KBM-7 (cell line): ENCODE measurements around the gene MPPE1.
A peak's percentile ranks its signal among the peaks of the same experiment; 100 is the strongest.
"Not testable (repeated sequence)": the region's sequence is repeated elsewhere in the genome, so short reads cannot be mapped to it uniquely, and the experiment has no call there.

ENCODE experiments used
- DNase-seq: peaks from one replicate; pipeline ENCODE4 v3.0.0-alpha.2; 2015
- in situ Hi-C: fragments of 300-500 bp; cut with MboI; formaldehyde crosslinking; loops from 2 replicates; pipeline ENCODE4 v1.14.3; 2020; ENCODE audit warnings: low sequenced_read_pairs, low pct_unique_long_range_greater_than_20kb, mixed read lengths

MPPE1 gene

GRCh38 chr18:11908182-11909060 is at the start of gene MPPE1:
MPPE1 (minus strand) TSS chr18:11908317; CDS start chr18:11897264, 11,053 bp downstream.
- peak; percentile 94 for DNase-seq
- in situ Hi-C loops = no loop called here

- in situ Hi-C loops = no loop called here
- DNase-seq = no peak
Measured at GRCh38 chr18:11957636-11958035, 49.5 kb upstream of the MPPE1 start.

GRCh38 chr18:11956371-11957308 is 48.5 kb upstream of the MPPE1 start:
- no peak for DNase-seq
- in situ Hi-C loops = no loop called here

GRCh38 chr18:11955239-11956029 is 47.3 kb upstream of the MPPE1 start:
- in situ Hi-C loops = no loop called here
- DNase-seq = peak; percentile 49

DNA sequence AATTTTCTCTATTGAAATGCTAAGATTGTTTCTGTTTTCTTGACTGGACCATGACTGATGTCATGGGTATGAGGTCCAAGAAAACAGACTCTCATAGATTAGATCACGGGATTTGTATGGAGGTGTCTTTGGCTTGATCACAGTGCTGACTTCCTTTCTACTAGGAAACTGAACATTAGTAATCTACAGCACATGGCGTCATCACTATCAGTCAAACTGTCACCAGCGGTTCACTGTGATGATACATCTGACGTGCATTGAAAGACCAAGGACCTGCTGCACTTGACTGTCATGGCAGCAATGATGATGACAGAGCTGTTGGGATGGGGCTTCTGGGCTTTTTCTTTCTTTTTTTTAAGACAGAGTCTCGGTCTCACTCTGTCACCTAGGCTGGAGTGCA is 45.0 kb upstream of the MPPE1 start:
- in situ Hi-C loops = no loop called here
- no peak for DNase-seq

DNA sequence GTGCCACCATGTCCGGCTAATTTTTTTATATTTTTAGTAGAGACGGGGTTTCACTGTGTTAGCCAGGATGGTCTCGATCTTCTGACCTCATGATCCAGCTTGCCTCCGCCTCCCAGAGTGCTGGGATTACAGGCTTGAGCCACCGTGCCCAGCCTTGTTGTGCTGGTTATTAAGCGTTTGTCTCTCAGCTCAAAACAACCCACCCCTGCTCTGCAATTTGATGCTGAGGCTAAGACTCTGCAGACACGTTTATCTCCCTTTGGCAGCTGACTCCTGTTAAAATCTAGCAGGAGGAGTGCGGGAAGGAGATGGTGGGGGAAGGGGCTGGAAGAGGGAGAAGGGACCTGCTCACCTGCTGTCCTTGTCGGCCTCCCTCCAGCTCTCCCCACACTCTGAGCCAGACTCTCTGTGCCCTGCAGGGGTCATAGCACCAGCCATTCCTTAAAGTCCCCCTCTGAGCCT is 43.3 kb upstream of the MPPE1 start:
- no peak for DNase-seq

DNA sequence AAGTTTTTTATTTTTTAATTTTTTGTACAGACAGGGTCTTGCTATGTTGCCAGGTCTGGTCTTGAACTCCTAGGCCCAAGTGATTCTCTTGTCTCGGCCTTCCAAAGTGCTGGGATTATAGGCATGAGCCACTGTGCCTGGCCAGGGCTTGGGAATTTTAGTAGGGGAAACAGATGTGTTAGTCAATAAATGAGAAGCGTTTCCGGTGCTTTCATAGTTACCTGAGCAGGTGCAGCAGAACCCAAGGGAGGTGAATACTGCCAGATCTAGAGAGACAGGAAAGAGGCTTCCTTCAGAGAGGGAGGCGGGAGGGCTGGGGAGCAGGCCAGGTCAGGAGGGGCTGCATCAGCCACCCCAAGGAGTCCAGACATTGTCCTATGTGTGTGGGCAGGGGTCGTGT is 42.7 kb upstream of the MPPE1 start:
- in situ Hi-C loops = no loop called here
- DNase-seq = no peak

More for the DNA sequence above, 43.3 kb upstream of the MPPE1 start:
- in situ Hi-C loops = no loop called here

GRCh38 chr18:11948852-11949523 is 40.9 kb upstream of the MPPE1 start:
- DNase-seq = no peak
- in situ Hi-C loops = no loop called here

GRCh38 chr18:11947214-11948191 is 39.4 kb upstream of the MPPE1 start:
- in situ Hi-C loops = no loop called here
- peak; percentile 95 for DNase-seq

DNA sequence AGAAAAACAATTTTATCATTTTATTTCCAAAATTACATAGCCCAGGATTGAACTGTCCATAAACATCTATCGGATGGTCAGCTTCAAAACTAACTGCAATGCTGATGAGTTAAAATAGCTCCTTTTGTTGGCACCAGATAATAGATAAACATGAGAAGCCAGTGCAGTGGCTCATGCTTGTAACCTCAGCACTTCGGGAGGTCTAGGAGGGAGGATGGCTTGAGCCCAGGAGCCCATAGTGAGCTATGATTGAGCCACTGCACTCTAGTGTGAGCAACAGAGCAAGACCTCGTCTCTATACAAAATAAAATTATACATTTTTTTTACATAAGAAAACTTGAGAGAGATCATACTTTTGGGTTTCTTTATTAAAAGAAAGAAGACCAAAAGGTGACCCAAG is 38.6 kb upstream of the MPPE1 start:
- in situ Hi-C loops = no loop called here
- no peak for DNase-seq

GRCh38 chr18:11945834-11946659 is 37.9 kb upstream of the MPPE1 start:
- DNase-seq, in situ Hi-C loops: not testable (repeated sequence)

- in situ Hi-C loops = no loop called here
- no peak for DNase-seq
Measured at GRCh38 chr18:11944786-11945185, 36.7 kb upstream of the MPPE1 start.

DNA sequence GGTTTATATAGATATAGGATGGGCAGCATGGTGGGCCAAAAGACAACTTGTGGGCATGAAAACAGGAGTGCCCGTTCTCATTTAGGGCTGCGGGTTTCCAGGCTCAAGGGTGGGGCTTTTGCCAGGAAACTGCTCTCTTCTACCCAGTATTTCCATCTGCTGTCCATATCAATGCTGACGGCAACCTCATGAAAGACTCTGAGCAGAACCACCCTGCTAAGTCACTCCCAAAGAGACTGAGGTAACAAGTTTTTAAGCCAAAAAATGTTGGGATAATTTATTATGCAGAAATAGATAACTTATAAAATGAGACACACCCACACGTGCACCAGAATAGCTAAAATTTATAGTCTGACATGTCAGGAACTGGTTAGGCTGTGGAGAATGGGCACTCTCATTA is 36.1 kb upstream of the MPPE1 start:
- no peak for DNase-seq
- in situ Hi-C loops = no loop called here

DNA sequence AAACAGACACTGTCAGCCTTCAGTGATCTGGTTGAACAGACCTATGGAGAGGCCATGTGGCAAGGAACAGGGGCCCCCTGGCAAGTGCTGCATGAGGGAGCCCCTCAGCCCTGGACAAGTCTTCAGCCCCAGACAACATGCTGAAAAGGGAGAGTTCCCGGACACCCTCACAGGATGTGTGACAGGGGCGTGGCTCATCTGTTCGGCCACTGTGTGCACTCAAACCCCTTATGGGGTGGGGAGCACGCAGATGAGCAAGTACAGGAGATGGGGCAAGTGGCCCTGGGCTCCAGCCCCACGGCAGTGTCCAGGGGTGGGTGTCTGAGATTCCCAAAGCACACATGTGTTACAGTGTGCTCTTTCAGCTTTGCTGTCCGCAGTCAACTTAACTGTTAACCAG is 35.4 kb upstream of the MPPE1 start:
- in situ Hi-C loops = no loop called here
- no peak for DNase-seq

DNA sequence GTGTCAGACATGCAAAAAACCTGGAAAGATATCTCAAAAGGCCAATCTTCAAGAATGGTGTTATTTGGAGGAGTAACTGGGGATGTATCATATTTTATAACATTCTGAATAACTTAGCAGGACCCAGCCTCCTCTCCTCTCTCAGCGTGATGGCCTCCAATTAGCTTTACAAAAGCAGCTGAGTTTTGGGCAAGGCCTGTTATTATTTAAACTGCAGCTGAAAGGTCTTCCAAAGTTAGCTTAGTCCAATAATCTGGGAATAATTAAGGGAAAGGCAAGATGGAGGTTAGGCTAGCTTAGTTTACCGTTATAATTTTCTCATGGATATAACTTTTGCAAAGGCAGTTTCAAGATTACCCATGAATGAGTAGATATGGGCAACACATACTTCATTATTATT is 32.8 kb upstream of the MPPE1 start:
- in situ Hi-C loops = no loop called here

GRCh38 chr18:11937874-11938478 is 29.9 kb upstream of the MPPE1 start:
- in situ Hi-C loops = loop anchor here (10.0 kb wide), 1 partner anchor 57 kb away; no protein-coding TSS in a partner anchor
- DNase-seq = peak; percentile 81

More for the DNA sequence above, 32.8 kb upstream of the MPPE1 start:
- DNase-seq = no peak
